Measurements from ENCODE around the gene TBCA.

- TF ChIP-seq EZH2 (IDR thresholded peaks at IDR 0.05; ENCODE audit: low read length, unreplicated experiment) (no peak), CTCF (conservative IDR thresholded peaks at IDR 0.05; ENCODE audit: low read depth, low read length) (no peak)
Measured at GRCh38 chr5:77725616-77726015, 50.5 kb downstream of the TBCA start.
